Activated CD8-positive, alpha-beta T cell treated with anti-CD3 and anti-CD28 coated beads for 36 hours (primary cell): ENCODE measurements around the gene PPP2R2C. TPM values are rescaled to one million over a fixed set of nuclear protein-coding genes. Genes with fewer than 3 reads are reported as not detected.

Source experiments
- ATAC-seq: fragments of 200-7000 bp; cut with Tn5 transposase; one replicate; pipeline ENCODE4 v1.10.0; 2021; ENCODE audit warnings: mild to moderate bottlenecking, moderate library complexity
- CTCF ChIA-PET: fragments of 350-600 bp; sonication (Branson Sonifier 250); formaldehyde crosslinking; loops from one replicate; lab custom pipeline; 2021; ENCODE audit warnings: antibody characterized with exemption; lab: Charles Lee
- POLR2A ChIA-PET: fragments of 350-600 bp; sonication (Branson Sonifier 250); formaldehyde crosslinking; loops from one replicate; lab custom pipeline; 2021; ENCODE audit warnings: antibody characterized with exemption; lab: Charles Lee
- DNase-seq: peaks from one replicate; pipeline ENCODE4 v3.0.0-alpha.2; 2020
- H3K27ac Mint-ChIP-seq: one replicate; pipeline ENCODE4 v1.8.0; 2021; ENCODE audit warnings: mild to moderate bottlenecking, mixed read lengths
- H3K27me3 Mint-ChIP-seq: one replicate; pipeline ENCODE4 v1.8.0; 2021; ENCODE audit warnings: mixed read lengths
- H3K36me3 Mint-ChIP-seq: one replicate; pipeline ENCODE4 v1.8.0; 2021; ENCODE audit warnings: low read depth, mixed read lengths
- H3K4me1 Mint-ChIP-seq: one replicate; pipeline ENCODE4 v1.8.0; 2021; ENCODE audit warnings: low read depth, mixed read lengths
- H3K4me3 Mint-ChIP-seq: one replicate; pipeline ENCODE4 v1.8.0; 2021; ENCODE audit warnings: mild to moderate bottlenecking, moderate library complexity, mixed read lengths
- H3K9me3 Mint-ChIP-seq: one replicate; pipeline ENCODE4 v1.8.0; 2021; ENCODE audit warnings: mixed read lengths
- CTCF ChIP-seq: fragments of 200-600 bp; IDR thresholded peaks from one replicate; pipeline ENCODE4 v1.8.0; 2022; ENCODE audit warnings: antibody characterized with exemption, mild to moderate bottlenecking
- intact Hi-C: fragments of 100-400 bp; cut with micrococcal nuclease; formaldehyde crosslinking; loops from one replicate; pipeline ENCODE4 v1.10.0; 2022
- total RNA-seq, 2 experiments: library from RNA; stranded (reverse); gene quantifications; one replicate each; pipeline ENCODE4 v1.2.3, GENCODE V29; 2021

PPP2R2C gene
- total RNA-seq, 2 experiments from 2014 or later, result not detected

- Mint-ChIP-seq H3K27ac (no peak overlapping the region), H3K9me3 (no peaks in the 10 kb centered on the region), H3K27me3 (no peaks in the 10 kb centered on the region), H3K4me1 (no peaks in the 10 kb centered on the region), H3K4me3 (no peak overlapping the region), H3K36me3 (peaks cover 2% of the 10 kb centered on the region)
- ATAC-seq, result no peak
- ChIA-PET CTCF (interaction anchor here (0.9 to 1.5 kb wide), 2 partner anchors 38 to 39 kb away, joined by 3 to 6 read pairs; no protein-coding TSS in a partner anchor), POLR2A (no interaction called here)
- intact Hi-C loops, result no loop called here
- no peak for TF ChIP-seq CTCF
- DNase-seq, result no peak
These were observed 183.5 kb downstream of the PPP2R2C start for GRCh38 chr4:6288871-6289270.

GRCh38 chr4:6288342-6288741 lies 184.1 kb downstream of the PPP2R2C start:
- peaks cover 2% of the 10 kb centered on the region for H3K36me3 Mint-ChIP-seq
- no peak overlapping the region for H3K4me3 Mint-ChIP-seq
- DNase-seq (no peak), ATAC-seq (no peak)
- no peaks in the 10 kb centered on the region for H3K4me1 Mint-ChIP-seq
- no peak for TF ChIP-seq CTCF
- no peaks in the 10 kb centered on the region for H3K27me3 Mint-ChIP-seq
- ChIA-PET CTCF (interaction anchor here (1.5 kb wide), 1 partner anchor 39 kb away, joined by 6 read pairs; no protein-coding TSS in a partner anchor), POLR2A (interaction anchor here (0.6 kb wide), 1 partner anchor 574 kb away, joined by 3 read pairs; no protein-coding TSS in a partner anchor)
- no peak overlapping the region for H3K27ac Mint-ChIP-seq
- no peaks in the 10 kb centered on the region for H3K9me3 Mint-ChIP-seq
- intact Hi-C loops, result no loop called here

GRCh38 chr4:6287017-6287788 lies 185.2 kb downstream of the PPP2R2C start:
- no peak for TF ChIP-seq CTCF
- ATAC-seq (no peak), DNase-seq (no peak)
- Mint-ChIP-seq H3K4me3 (no peak overlapping the region), H3K27me3 (no peaks in the 10 kb centered on the region), H3K27ac (no peak overlapping the region), H3K4me1 (no peaks in the 10 kb centered on the region), H3K9me3 (no peaks in the 10 kb centered on the region), H3K36me3 (peaks cover 2% of the 10 kb centered on the region)
- ChIA-PET CTCF (interaction anchor here (1.1 kb wide), 1 partner anchor 40 kb away, joined by 4 read pairs; no protein-coding TSS in a partner anchor), POLR2A (no interaction called here)
- intact Hi-C loops, result no loop called here

GRCh38 chr4:6283282-6283681 lies 189.1 kb downstream of the PPP2R2C start:
- no peaks in the 10 kb centered on the region for H3K27me3 Mint-ChIP-seq
- no peak overlapping the region for H3K4me3 Mint-ChIP-seq
- H3K27ac Mint-ChIP-seq, result no peak overlapping the region
- intact Hi-C loops, result no loop called here
- no peak for DNase-seq
- no peak for ATAC-seq
- ChIA-PET CTCF (no interaction called here), POLR2A (no interaction called here)
- H3K36me3 Mint-ChIP-seq, result no peaks in the 10 kb centered on the region
- no peak for TF ChIP-seq CTCF
- no peaks in the 10 kb centered on the region for H3K9me3 Mint-ChIP-seq
- H3K4me1 Mint-ChIP-seq, result peaks cover 10% of the 10 kb centered on the region

- peaks cover 13% of the 10 kb centered on the region for H3K4me1 Mint-ChIP-seq
- ChIA-PET POLR2A (interaction anchor here (0.6 kb wide), 1 partner anchor 10 kb away, joined by 3 read pairs; no protein-coding TSS in a partner anchor), CTCF (no interaction called here)
- no peaks in the 10 kb centered on the region for H3K9me3 Mint-ChIP-seq
- H3K27me3 Mint-ChIP-seq, result no peaks in the 10 kb centered on the region
- no peak overlapping the region for H3K27ac Mint-ChIP-seq
- DNase-seq, result no peak
- intact Hi-C loops, result no loop called here
- ATAC-seq, result no peak
- H3K4me3 Mint-ChIP-seq, result no peak overlapping the region
- H3K36me3 Mint-ChIP-seq, result no peaks in the 10 kb centered on the region
- TF ChIP-seq CTCF, result no peak
These were observed 190.1 kb downstream of the PPP2R2C start for GRCh38 chr4:6282314-6282771.
